HL-60/S4 (cell line): ENCODE results near the gene NDUFA11.
"Not testable (repeated sequence)": the region's sequence is repeated elsewhere in the genome, so short reads cannot be mapped to it uniquely, and the experiment has no call there.

Experiments
- in situ Hi-C: fragments of 300-500 bp; cut with MboI; formaldehyde crosslinking; loops from 2 replicates; pipeline ENCODE4 v1.14.3; 2022; ENCODE audit warnings: low sequenced_read_pairs

NDUFA11 gene

DNA sequence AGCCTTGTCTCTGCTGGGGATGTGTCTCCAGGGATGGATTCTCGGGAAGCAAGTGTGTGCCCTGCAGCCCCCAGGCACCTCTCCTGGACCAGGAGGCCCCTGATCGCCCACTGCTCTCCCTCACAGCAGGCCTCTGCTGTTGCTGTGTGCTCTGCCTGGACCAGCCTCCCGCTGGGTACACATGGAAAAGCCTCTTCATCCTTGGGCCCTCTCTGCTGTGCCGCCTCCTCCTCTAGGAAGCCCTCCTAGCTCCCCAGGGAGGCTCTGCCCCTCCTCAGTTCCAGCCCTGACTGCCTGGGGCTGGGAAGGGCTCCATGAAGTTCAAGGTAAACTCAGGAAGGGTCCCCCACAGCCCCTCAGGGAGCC lies 12.0 kb downstream of the NDUFA11 start:
- in situ Hi-C loops: no loop called here

DNA sequence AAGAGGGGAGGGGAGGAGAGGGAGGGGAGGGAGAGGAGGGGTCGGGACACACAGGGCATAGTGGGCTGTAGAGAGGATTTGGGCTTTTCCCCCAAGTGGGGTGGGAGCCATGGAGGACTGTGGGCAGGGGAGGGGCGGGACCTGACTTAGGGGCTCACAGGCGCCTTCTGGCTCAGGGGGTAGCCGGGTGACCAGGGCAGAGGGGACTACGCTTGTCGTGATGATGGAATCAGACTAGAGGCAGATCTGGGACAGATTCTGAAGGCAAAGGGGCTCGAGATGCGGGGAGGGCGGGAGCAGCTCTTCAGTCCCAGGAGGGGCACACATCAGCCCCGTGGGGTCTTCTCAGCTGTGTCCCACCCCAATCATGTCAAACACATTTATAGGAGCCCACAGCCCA lies 13.5 kb downstream of the NDUFA11 start:
- in situ Hi-C loops: no loop called here

DNA sequence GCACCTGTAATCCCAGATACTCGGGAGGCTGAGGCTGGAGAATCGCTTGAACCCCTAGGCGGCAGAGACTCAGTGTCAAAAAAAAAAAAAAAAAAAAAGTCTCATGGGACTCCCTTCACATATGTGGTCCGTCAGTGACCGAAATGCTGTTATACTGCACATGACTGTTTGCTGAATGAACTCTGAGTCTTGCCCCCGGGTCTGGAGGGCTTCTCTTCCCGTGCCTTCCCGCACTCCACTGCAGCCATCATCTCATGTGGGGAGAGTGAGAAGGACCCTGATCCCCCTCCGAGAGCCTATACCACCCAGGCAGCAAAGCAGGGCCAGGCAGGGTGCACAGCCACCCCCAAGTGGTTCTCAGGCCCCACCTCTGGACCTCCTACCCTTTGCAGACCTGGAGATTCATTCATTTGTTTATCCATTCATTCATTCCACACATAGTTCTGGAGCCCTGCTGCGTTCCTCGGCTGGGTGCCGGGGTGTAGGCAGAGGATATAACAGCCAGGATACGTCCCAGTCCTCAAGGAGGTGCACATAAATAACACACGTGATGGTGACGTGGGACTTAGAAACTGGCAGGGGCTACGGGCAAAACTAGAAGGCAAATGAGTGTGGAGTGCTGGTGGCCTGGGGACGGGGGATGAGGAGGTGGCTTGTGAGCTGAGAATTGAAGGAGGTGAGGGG lies 14.2 kb downstream of the NDUFA11 start:
- in situ Hi-C loops: no loop called here

DNA sequence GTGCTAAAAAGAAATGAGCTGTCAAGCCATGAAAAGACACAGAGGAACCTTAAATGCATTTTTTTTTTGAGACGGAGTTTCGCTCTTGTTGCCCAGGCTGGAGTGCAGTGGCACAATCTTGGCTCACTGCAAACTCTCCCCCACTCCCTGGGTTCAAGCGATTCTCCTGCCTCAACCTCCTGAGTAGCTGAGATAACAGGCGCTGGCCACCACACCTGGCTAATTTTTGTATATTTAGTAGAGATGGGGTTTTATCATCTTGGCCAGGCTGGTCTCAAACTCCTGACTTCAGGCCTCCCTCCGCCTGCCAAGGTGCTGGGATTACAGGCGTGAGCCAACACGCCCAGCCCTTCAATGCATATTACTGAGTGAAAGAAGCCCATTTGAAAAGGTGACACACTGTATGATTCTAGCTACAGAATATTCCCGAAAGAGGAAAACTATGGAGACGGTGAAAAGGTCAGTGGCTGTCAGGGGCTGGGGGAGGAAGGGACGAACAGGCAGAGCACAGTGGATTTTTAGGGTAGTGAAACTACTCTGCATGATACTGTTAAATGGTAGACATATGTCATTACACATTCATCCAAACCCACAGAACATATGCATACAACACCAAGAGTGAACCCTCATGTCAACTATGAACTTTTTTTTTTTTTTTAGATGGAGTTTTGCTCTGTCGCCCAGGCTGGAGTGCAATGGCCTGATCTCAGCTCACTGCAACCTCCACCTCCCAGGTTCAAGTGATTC lies 19.4 kb downstream of the NDUFA11 start:
- in situ Hi-C loops: not testable (repeated sequence)

DNA sequence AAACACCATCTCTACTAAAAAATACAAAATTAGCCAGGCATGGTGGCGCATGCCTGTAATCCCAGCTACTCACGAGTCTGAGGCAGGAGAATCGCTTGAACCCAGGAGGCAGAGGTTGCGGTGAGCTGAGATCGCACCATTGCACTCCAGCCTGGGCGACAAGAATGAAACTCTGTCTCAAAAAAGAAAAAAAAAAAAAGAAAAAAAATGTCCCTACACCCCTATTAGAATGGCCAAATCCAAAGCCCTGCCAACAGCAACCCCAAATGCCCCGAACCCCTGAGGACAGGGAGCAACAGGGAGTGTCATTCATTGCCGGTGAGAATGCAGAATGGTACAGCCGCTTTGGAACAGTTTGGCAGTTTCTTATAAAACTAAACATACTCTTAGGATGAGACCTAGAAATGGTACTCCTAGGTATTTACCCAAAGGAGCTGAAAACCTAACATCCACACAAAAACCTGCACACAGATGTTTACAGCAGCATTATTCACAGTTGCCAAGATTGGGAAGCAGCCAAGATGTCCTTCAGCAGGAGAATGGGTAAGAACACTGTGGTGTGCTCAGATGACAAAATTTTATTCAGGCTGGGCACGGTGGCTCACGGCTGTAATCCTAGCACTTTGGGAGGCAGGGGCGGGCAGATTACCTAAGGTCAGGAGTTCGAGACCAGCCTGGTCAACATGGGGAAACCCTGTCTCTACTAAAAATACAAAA lies 20.3 kb downstream of the NDUFA11 start:
- in situ Hi-C loops: not testable (repeated sequence)

DNA sequence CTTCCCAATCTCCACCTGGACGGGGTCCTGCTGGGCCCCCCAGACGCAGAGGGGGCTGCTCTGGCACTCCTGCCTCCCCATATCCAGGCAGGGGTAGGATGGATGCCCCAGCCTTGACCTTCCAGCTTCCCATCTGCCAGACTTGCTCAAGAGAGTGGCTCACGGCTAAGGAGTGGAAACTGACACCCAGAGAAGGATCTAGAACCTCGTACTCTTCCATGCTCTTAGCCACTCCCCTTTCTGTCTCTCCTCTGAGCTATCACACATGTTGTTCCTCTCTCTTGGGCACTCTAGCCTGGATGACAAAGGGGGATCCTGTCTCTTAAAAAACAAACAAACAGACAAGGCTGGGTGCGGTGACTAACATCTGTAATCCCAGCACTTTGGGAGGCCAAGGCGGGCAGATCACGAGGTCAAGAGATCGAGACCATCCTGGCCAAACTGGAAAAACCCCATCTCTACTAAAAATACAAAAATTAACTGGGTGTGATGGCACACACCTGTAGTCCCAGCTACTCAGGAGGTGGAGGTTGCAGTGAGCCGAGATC lies 21.1 kb downstream of the NDUFA11 start:
- in situ Hi-C loops: no loop called here

DNA sequence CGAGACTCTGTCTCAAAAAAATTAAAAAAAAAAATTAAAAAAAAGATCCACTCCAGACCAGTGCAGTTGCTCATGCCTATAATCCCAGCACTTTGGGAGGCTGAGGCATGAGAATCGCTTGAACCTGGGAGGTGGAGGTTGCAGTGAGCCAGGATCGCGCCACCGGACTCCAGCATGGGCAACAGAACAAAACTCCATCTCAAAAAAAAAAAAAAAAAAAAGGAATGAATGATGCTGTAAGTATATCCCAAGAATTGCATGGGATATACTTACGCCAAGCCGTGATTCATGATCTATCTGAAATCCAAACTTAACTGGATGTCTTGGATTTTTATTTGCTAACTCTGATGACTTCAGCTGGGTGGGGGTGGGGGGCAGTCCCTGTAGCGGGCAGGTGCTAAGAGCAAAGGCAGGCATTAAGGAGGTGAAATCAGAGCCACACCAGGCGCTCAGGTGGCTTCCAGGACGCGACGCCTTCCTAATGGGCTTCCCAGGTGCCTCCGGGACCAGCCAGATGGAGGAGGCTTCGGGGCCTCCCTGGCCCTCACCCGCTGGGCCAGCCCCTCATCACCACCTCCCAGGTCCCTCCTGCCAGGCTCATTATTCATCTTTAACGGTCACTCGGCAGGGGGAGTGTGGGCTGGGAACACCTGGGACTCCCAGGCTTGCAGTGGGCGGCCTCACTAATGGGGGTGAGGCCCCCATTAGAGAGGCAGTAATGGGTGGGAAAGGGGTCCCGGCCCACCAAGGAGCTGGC lies 21.9 kb downstream of the NDUFA11 start:
- in situ Hi-C loops: no loop called here

DNA sequence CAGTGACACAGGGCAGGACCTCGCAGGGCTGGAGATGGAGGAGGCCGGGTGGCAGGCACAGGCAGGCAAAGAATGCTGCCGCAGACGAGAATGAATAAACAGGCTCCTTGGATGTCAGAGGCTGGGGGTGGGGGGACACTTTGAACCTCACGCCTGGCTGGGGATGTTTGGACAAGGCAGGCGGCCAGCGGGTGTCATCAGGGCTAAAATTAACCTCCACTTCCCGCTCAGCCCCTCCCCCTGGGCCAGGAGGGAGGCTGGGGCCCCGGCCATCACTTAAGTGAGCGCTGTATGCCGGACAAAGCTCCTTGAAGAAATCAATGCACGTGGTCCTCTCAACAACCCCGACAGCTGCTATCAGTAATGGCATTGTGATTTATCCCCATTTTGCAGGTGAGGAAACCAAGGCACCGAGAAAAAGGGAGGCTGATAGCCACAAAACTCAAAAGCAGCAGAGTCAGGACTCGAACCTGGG lies 22.9 kb downstream of the NDUFA11 start:
- in situ Hi-C loops: no loop called here

DNA sequence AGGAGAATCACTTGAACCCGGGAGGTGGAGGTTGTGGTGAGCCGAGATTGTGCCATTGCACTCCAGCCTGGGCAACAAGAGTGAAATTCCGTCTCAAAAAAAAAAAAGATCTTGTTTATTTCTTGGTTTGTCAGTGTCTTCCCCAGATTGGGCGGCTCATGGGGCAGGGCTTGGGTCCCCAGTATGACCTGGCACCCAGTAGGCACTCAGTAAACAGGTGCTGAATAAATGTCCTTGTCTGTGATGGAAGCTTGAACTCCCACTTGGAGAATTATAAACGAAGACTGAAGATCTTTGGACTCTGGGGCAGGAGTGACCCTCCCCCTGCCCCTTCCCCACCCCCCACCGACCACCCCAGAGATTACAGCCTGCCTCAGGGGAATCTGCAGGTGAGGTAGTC lies 23.4 kb downstream of the NDUFA11 start:
- in situ Hi-C loops: no loop called here

DNA sequence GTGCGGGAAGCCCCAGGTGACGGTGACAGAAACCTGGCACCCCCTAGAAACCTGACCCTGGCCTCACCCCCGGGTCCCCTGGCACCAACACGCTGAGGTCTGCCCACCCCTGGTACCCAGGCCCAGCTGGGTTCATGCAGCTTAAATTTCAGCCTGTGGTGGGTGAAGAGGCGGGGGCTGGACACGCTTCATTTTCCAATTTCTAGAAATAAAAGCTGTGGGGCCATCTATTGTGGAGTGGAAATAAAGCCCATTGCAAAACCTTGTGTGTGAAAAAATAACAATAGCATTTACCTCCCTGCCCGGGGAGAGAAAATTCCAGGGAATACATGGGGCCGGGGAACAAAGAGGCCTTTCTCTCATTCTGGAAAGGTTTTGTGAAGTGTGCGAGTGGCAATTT lies 25.7 kb downstream of the NDUFA11 start:
- in situ Hi-C loops: no loop called here

DNA sequence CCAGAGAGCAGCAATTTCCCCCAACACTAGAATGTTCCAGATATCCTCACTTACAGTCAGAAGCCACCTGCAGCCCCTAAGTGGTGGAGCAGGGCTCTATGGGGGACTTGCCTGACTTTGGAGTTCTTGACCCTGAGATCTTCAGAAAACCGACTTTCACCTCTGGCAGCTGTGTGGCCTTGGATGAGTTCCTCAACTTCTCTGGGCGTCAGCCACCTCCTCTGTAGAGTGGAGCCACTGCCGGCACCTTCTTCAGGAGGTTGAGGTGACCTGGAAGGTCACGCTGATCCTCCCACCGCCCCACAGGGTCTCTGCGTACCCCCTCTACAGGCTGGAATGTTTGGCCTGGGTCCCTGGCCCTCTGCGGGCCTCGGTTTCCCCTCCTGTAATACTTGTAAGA lies 26.2 kb downstream of the NDUFA11 start:
- in situ Hi-C loops: no loop called here

DNA sequence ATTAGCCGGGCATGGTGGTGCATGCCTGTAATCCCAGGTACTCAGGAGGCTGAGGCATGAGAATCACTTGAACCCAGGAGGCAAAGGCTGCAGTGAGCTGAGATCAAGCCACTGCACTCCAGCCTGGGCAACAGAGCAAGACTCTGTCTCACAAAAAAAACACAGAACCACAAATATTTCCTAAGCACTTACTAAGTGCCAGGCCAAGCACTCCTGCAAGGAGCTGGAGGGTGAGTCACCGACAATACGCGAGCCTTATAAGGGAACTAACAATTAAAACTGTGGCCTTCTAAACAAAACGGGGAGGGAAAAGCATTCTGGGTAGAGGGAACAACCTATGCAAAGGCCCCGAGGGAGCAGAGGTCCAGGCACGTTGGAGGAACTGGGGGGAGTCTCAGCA lies 29.1 kb downstream of the NDUFA11 start:
- in situ Hi-C loops: not testable (repeated sequence)

DNA sequence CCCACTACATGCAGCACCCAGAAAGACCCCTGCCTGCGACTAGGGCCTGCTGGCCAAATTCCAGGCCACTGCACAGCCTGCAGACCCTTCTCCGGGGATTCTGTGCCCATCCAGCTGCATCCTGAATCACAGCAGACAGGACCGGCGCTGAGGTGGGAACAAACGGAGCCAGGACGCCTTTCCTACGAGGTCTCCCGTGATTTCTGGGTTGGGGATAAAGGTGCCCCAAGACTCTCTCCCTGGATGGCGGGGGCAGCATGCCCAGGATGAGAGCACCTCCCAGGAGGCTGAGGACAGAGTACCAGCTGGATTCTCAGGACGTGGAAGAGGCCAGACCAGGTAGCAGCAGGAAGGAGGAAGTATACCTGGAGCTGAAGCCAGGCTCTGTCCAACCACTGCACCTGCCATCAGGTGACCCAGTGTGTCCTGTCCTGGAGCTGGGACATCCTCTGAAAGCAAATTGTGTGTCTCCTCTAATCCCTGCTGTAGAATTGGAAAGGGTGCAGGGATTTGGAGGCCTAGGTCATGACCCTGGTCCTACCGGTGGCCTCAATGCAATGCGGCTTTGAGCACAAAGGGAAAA lies 29.9 kb downstream of the NDUFA11 start:
- in situ Hi-C loops: no loop called here

DNA sequence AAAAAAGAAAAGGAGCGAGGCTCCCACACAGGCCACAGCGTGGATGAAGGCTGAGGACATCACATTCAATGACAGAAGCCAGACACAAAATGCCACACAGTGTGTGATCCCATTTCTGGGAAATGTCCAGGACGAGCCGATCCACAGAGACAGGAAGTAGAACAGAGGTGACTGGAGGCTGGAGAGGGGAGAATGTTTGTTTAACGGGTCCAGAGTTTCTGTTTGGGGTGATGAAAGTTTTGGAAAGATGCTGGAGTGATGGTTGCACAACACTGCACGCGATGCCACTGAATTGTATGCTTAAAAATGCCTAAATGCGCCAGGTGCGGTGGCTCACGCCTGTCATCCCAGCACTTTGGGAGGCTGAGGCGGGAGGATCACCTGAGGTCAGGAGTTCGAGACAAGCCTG lies 32.6 kb downstream of the NDUFA11 start:
- in situ Hi-C loops: no loop called here

DNA sequence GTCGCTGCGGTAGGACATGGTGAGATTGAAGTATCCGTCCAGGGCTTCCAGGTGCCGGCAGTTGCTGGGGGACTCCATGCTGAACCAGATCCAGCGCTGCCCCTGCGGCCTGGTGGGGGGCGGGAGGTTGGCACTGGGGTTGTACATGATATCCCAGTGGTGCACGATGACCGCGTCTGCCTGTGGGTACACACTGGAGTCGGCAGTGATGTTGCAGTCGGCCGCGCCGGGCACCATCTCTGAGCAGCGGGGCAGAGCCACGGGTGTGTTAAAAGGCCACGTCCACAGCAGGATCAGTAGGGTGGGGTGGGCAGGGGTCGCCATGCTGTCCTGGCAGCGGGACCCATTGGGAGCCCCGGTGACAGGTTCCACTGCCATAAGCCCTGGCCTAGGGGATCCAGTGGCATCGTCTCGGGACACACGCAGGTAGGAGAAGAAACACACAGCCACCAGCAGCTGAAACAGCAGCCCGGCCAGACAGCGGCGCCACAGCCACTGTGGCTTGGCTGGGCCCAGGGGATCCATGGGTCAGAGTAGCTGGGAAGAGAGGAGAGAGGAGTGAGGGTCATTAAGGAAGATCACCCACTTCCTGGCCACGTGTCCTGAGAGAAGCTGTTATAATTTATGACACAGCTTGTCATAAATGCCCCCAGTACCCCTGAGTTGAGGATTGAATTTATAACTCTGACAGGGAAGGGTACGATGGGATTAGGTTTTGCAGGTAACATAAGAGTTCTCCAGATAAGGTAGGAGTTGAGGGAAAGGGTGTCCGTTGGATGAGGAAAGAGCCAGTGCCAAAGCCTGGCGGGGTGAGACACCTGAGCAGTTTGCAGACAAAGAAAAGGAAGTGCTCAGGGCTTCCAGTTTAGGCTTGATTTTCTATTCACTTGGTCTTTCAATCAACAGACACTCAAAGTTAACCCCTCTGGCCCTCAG lies 36.1 kb downstream of the NDUFA11 start:
- in situ Hi-C loops: no loop called here

DNA sequence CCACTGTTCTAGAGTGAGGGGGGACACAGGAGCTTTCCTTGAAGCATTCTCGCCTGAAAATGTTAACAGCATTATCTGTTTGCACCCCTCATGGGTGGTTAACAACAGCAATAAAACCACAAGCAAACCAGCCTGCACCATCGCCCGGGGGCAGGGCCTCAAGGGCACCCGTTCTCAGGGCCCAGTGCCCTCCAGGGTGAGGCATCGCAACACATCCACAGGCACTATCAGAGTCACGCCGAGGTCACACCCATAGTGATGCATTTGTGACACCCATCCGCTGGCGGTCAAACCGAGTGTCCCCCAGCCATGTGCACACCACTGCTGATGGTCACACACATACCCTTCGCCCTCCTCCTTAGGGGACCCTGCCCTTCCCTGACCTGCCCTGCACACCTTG lies 37.8 kb downstream of the NDUFA11 start:
- in situ Hi-C loops: no loop called here

DNA sequence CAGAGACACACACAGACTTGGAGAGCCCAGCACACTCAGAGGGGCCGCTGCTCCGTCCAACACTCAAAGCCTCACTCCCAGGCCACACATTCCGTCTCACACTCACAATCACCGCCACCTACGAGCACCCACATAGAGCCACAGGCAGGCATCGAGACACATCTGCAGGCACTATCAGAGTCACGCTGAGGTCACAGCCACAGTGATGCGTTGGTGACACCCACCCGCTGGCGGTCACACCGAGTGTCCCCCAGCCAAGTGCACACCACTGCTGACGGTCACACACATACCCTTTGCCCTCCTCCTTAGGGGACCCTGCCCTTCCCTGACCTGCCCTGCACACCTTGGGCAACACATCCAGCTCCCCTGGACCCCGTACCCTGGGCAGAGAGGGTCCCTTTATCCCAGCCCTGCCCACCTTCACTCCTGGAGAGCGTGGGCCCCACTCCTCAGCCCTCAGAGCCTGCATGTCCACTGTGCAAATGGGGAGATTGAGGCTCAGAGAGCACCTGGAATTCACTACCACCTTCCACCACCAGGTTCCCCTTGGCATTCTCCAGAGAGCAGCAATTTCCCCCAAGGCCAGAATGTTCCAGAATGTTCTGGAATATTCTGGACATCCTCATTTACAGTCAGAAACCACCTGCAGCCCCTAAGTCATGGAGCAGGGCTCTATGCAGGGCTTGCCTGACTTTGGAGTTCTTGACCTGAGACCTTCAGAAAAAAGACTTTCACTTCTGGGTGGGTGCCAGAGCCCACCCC lies 38.7 kb downstream of the NDUFA11 start:
- in situ Hi-C loops: no loop called here

DNA sequence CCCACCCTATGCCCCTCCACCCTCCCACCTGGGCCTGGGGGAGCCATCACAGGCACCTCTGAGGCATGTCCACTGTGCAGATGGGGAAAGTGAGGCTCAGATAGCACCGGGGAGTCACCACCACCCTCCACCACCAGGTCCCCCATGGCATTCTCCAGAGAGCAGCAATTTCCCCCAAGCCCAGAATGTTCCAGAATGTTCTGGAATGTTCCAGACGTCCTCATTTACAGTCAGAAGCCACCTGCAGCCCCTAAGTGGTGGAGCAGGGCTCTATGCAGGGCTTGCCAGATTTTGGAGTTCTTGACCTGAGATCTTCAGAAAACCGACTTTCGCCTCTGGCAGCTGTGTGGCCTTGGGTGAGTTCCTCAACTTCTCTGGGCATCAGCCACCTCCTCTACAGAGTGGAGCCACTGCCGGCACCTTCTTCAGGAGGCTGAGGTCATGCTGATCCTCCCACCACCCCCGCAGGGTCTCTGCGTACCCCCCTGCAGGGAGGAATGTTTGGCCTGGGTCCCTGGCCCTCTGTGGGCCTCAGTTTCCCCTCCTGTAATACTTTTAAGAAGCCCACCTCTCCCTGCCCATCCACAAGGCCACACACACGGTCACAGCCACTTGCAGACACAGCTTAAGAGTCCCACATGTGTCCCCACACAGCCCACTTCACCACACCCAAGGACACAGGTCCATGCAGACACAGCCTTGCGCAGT lies 39.4 kb downstream of the NDUFA11 start:
- in situ Hi-C loops: no loop called here
